ENCODE measurements around the gene KRTAP19-6. TPM values are rescaled to one million over a fixed set of nuclear protein-coding genes. Genes with fewer than 3 reads are reported as not detected.

KRTAP19-6 gene
- total RNA-seq, 1 donor from 2014 or later, result not detected

- H3K36me3 Mint-ChIP-seq (ENCODE audit: low read depth), result no peaks in the 10 kb centered on the region
- H3K4me1 Mint-ChIP-seq, result no peaks in the 10 kb centered on the region
- no peak overlapping the region for H3K27ac Mint-ChIP-seq (ENCODE audit: unreplicated experiment)
- H3K27me3 Mint-ChIP-seq (ENCODE audit: low read depth), result no peaks in the 10 kb centered on the region
- no peak for TF ChIP-seq CTCF (conservative IDR thresholded peaks at IDR 0.05)
- no peak overlapping the region for H3K4me3 Mint-ChIP-seq
- peaks cover 6% of the 10 kb centered on the region for H3K9me3 Mint-ChIP-seq
- DNase-seq (ENCODE audit: low read depth, low spot score), result no peak
Observed at GRCh38 chr21:30577766-30578165, 36.1 kb upstream of the KRTAP19-6 start.

DNA sequence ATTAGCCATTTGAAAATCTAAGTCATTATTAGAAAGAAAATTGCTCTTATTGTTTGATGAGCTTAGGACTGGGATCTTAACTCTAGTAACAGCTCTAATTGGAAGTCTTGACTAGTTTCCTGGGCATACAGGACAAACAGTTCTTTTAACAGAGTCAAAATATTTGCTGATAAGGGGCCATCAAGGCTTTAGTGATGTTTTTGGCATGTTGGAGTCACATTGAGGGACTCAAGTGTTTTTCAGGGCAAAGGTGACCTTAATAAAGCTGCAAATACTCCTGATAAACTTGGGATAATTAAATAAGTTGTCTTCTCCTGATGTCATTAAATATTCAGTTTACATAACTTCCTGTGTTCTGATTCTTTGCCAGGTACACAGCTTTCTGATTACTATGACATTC, 26.0 kb upstream of the KRTAP19-6 start:
- Mint-ChIP-seq H3K36me3 (ENCODE audit: low read depth) (no peaks in the 10 kb centered on the region), H3K27ac (ENCODE audit: unreplicated experiment) (no peak overlapping the region), H3K4me1 (no peaks in the 10 kb centered on the region), H3K4me3 (no peak overlapping the region), H3K9me3 (peaks cover 13% of the 10 kb centered on the region), H3K27me3 (ENCODE audit: low read depth) (no peaks in the 10 kb centered on the region)
- no peak for DNase-seq (ENCODE audit: low read depth, low spot score)
- TF ChIP-seq CTCF (conservative IDR thresholded peaks at IDR 0.05), result no peak

GRCh38 chr21:30563630-30564029, 22.0 kb upstream of the KRTAP19-6 start:
- H3K36me3 Mint-ChIP-seq (ENCODE audit: low read depth), result peaks cover 3% of the 10 kb centered on the region
- DNase-seq (ENCODE audit: low read depth, low spot score), result no peak
- no peaks in the 10 kb centered on the region for H3K4me1 Mint-ChIP-seq
- H3K27ac Mint-ChIP-seq (ENCODE audit: unreplicated experiment), result no peak overlapping the region
- no peak overlapping the region for H3K4me3 Mint-ChIP-seq
- no peaks in the 10 kb centered on the region for H3K27me3 Mint-ChIP-seq (ENCODE audit: low read depth)
- H3K9me3 Mint-ChIP-seq, result peaks cover 7% of the 10 kb centered on the region
- no peak for TF ChIP-seq CTCF (conservative IDR thresholded peaks at IDR 0.05)

GRCh38 chr21:30563072-30563471, 21.4 kb upstream of the KRTAP19-6 start:
- H3K4me3 Mint-ChIP-seq, result no peak overlapping the region
- no peak for TF ChIP-seq CTCF (conservative IDR thresholded peaks at IDR 0.05)

DNA sequence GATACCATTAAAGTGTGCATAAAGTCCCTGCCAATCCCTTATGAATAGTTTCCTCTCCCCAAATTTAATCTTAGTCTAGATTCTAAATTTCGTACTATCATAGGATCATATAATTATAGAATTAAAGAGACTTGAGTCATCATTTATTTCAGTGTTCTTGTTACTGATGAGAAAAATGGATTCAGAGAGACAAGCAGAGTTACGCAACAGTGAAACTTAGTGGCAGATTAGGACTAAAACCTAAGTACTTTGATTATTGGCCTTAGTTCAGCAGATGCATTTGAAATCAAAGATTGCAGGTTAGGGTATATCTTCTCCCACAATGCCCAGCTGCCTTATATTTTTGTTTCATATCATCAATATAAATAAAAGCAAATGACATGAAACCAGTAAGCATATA, 20.3 kb upstream of the KRTAP19-6 start:
- TF ChIP-seq CTCF (conservative IDR thresholded peaks at IDR 0.05), result no peak
- no peaks in the 10 kb centered on the region for H3K27me3 Mint-ChIP-seq (ENCODE audit: low read depth)
- DNase-seq (ENCODE audit: low read depth, low spot score), result no peak
- peaks cover 10% of the 10 kb centered on the region for H3K9me3 Mint-ChIP-seq
- no peak overlapping the region for H3K4me3 Mint-ChIP-seq
- H3K27ac Mint-ChIP-seq (ENCODE audit: unreplicated experiment), result no peak overlapping the region
- no peaks in the 10 kb centered on the region for H3K4me1 Mint-ChIP-seq
- H3K36me3 Mint-ChIP-seq (ENCODE audit: low read depth), result peaks cover 3% of the 10 kb centered on the region

More at GRCh38 chr21:30563072-30563471, 21.4 kb upstream of the KRTAP19-6 start:
- no peaks in the 10 kb centered on the region for H3K27me3 Mint-ChIP-seq (ENCODE audit: low read depth)
- peaks cover 3% of the 10 kb centered on the region for H3K36me3 Mint-ChIP-seq (ENCODE audit: low read depth)
- H3K9me3 Mint-ChIP-seq, result peaks cover 7% of the 10 kb centered on the region
- no peaks in the 10 kb centered on the region for H3K4me1 Mint-ChIP-seq
- no peak for DNase-seq (ENCODE audit: low read depth, low spot score)
- H3K27ac Mint-ChIP-seq (ENCODE audit: unreplicated experiment), result no peak overlapping the region
